NCI-H146 treated with DMSO at 0.1 percent for 48 hours (cell line): ENCODE data around the gene CYP1B1.
"Not testable (repeated sequence)": the region's sequence is repeated elsewhere in the genome, so short reads cannot be mapped to it uniquely, and the experiment has no call there.

Experiments
- DNase-seq: peaks from one replicate; lab custom pipeline; 2025; ENCODE audit not compliant: unreplicated experiment; lab: John Stamatoyannopoulos, UW

CYP1B1 gene

GRCh38 chr2:38037757-38038621 lies 38.0 kb downstream of the CYP1B1 start:
- no peak for DNase-seq

- DNase-seq, result no peak
Observed at GRCh38 chr2:38037325-38037724, 38.6 kb downstream of the CYP1B1 start.

GRCh38 chr2:38035968-38036367 lies 40.0 kb downstream of the CYP1B1 start:
- DNase-seq, result no peak

DNA sequence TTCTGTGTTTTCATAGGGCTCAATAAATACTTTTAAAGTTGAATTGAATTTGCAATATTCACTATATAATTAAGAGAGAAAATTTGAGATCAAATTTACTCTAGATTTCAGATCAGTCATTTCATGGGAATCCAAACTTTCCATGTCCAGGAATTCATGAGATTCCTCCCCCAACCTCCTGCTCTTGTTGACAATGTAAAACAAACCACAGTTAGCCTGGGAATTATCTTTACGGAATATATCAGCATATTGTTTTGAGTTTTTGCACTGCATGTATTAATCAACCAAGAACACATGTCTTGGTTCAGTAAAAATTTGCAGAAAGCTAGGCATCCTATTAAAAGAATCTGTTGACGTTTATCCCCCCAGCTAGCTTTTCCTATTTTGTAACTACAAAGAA lies 42.3 kb downstream of the CYP1B1 start:
- DNase-seq, result no peak

GRCh38 chr2:38032946-38033345 lies 43.0 kb downstream of the CYP1B1 start:
- no peak for DNase-seq

GRCh38 chr2:38030635-38031355 lies 45.2 kb downstream of the CYP1B1 start:
- DNase-seq, result no peak

DNA sequence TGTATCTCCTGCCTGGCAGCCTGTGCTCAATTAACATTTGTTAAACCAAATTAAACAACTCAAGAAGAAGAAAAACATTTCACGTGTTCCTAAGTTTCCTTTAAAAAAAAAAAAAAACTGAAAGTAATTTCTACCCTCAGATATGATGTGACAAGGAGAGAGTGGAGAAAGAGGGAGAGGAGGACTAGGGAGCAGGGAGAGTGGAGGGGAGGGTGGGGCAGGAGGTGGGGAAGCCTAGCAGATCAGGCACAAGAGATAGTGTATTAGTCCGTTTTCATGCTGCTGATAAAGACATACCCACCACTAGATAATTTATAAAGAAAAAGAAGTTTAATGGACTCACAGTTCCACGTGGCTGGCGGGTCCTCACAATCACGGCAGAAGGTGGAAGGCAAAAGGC lies 46.4 kb downstream of the CYP1B1 start:
- DNase-seq, result no peak

GRCh38 chr2:38028829-38029228 lies 47.1 kb downstream of the CYP1B1 start:
- no peak for DNase-seq

DNA sequence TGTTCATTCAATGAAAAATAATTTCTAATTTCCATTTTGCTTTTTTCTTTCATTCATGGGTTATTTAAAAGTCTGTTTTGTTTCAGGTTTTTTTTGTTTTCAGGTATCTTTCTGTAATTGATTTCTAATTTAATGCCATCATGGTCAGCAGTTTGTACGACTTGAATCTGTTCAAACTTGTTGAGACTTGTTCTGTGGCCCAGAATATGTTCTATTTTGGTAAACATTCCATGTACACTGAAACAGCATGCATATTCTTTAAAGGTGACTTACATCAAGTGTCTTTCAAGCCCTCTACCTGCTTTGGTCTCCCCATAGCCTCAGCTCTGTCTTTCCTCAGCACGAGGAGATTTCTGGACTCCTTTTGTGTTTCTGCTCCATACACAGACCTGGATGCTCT lies 49.1 kb downstream of the CYP1B1 start:
- DNase-seq, result no peak

DNA sequence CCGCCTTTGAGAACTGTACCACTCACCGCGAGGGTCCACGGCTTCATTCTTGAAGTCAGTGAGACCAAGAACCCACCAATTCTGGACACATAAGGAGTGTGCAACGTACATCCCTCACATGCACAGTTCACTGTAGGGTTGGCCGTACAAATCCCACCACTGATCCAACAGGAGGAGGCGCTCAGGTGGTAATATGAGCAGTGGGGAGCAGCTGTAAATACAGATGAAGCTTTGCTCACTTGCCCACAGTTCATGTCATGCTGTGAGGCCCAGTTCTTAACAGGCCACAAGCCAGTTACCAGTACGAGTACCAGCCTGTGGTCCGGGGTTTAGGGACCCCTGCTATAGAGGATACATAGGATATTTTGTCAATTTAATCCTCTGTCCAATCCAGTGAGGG lies 54.4 kb downstream of the CYP1B1 start:
- no peak for DNase-seq

DNA sequence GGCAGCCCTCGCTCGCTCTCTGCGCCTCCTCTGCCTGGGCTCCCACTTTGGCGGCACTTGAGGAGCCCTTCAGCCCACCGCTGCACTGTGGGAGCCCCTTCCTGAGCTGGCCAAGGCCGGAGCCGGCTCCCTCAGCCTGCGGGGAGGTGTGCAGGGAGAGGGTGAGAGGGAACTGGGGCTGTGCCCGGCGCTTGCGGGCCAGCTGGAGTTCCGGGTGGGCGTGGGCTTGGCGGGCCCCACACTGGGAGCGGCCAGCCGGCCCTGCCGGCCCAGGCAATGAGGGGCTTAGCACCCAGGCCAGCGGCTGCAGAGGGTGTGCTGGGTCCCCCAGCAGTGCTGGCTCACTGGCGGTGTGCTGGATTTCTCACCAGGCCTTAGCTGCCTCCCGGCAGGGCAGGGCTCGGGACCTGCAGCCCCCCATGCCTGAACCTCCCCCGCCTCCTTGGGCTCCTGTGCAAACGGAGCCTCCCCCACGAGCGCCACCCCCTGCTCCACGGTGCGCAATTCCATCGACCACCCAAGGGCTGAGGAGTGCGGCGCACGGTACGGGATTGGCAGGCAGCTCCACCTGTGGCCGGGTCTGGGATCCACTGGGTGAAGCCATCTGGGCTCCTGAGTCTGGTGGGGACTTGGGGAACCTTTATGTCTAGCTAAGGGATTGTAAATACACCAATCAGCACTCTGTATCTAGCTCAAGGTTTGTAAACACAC lies 55.4 kb downstream of the CYP1B1 start:
- DNase-seq, result not testable (repeated sequence)

GRCh38 chr2:38017836-38018235 lies 58.1 kb downstream of the CYP1B1 start:
- no peak for DNase-seq
